Upper lobe of left lung (tissue), 4 donors: ENCODE data around the gene SHQ1.

Experiments
- POLR2A ChIP-seq, 4 donors: fragments of 450-650 bp; IDR thresholded peaks; one replicate each; pipeline ENCODE4 v1.5.1; 2016 to 2017; ENCODE audit warnings: antibody characterized with exemption in 4 of 4, mild to moderate bottlenecking in 2 of 4
- TF ChIP-seq, protein P1 (sequence below), 6 experiments: fragments of 450-650 bp in 4 of 6; fragments of 200-600 bp in 2 of 6; sonication (generic) in 2 of 6; IDR thresholded peaks; one replicate each; pipeline ENCODE4 v1.5.1; 2016 to 2019; ENCODE audit warnings: antibody characterized with exemption in 6 of 6

DNA sequence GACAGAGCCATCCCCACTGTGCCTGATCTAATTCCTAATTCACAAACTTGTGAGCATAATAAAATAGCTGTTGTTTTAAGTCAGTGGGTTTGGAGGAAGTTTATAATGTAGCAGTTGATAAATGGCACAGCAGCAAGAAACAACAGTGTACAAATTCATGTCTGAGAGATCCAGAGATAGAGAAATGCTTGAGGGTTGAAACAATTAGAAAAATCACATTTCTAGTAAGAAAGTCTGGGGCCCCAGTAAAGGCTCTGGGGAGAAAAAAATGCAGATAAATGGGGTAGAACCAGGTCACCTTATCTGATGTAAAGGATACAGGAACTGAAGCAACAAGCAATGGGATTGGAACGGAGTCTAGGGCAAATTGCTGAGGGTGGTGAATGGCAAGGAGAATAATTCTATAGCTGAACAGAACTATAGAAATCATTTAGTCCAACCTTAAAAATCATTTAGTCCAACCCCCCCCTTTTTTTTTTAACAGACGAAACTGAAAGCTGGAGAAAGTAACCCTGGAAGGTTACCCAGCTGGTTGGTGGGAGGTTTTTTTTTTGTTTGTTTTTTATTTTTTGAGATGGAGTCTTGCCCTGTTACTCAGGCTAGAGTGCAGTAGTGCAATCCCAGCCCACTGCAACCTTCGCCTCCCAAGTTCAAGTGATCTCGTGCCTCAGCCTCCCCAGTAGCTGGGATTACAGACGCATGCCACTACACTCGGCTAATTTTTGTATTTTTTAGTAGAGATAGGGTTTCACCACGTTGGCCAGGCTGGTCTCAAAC lies 14.3 kb upstream of the SHQ1 start:
- TF ChIP-seq, protein P1, sequence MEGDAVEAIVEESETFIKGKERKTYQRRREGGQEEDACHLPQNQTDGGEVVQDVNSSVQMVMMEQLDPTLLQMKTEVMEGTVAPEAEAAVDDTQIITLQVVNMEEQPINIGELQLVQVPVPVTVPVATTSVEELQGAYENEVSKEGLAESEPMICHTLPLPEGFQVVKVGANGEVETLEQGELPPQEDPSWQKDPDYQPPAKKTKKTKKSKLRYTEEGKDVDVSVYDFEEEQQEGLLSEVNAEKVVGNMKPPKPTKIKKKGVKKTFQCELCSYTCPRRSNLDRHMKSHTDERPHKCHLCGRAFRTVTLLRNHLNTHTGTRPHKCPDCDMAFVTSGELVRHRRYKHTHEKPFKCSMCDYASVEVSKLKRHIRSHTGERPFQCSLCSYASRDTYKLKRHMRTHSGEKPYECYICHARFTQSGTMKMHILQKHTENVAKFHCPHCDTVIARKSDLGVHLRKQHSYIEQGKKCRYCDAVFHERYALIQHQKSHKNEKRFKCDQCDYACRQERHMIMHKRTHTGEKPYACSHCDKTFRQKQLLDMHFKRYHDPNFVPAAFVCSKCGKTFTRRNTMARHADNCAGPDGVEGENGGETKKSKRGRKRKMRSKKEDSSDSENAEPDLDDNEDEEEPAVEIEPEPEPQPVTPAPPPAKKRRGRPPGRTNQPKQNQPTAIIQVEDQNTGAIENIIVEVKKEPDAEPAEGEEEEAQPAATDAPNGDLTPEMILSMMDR (IDR thresholded peaks at IDR 0.05), result no peak
- TF ChIP-seq POLR2A (IDR thresholded peaks at IDR 0.05), result no peak
